DMS 273 (cell line): ENCODE data around the gene MDM2.

Experiments
- DNase-seq: peaks from one replicate; lab custom pipeline; 2025; ENCODE audit not compliant: unreplicated experiment; lab: John Stamatoyannopoulos, UW

The MDM2 gene

GRCh38 chr12:68844788-68845695 lies 37.1 kb downstream of the MDM2 start:
- DNase-seq: no peak

DNA sequence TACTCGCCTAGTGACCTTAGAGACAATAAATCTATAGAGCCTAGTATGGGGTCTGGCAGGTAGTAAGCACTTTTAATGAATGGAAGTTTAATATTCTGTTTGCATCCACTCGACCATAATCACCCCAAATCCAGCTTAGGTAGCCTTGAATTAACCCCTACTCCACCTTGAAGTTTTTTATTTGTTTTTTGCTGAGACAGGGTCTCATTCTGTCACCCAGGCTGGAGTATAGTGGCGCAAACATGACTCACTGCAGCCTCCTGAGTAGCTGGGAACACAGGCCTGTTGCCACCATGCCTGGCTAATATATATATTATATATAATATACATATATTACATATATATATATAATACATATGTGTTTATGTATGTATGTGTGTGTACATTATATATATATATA lies 38.8 kb downstream of the MDM2 start:
- DNase-seq: no peak

GRCh38 chr12:68850390-68850789 lies 42.4 kb downstream of the MDM2 start:
- no peak for DNase-seq

GRCh38 chr12:68851592-68852306 lies 43.8 kb downstream of the MDM2 start:
- no peak for DNase-seq

GRCh38 chr12:68853396-68854077 lies 45.6 kb downstream of the MDM2 start:
- DNase-seq: no peak

DNA sequence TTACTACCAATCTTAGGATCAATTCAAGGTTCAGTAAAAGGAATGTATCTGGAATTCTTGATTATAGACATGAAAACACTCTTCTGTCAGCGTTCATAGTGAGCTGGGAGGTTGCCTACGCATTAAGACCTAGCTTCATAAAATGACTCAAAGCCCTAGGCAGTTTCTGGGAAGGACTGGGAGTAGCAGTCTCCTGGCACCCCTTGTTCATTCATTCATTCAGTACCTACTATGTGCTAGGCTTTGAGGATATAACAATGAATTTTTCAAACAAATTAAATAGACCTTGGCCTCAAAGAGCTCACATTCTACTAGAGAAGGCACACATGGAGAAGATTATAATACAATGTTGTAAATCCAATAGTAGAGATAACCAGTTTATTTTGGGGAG lies 46.1 kb downstream of the MDM2 start:
- DNase-seq: no peak

- no peak for DNase-seq
These were observed 46.6 kb downstream of the MDM2 start for GRCh38 chr12:68854554-68854953.

GRCh38 chr12:68855111-68855510 lies 47.1 kb downstream of the MDM2 start:
- no peak for DNase-seq

DNA sequence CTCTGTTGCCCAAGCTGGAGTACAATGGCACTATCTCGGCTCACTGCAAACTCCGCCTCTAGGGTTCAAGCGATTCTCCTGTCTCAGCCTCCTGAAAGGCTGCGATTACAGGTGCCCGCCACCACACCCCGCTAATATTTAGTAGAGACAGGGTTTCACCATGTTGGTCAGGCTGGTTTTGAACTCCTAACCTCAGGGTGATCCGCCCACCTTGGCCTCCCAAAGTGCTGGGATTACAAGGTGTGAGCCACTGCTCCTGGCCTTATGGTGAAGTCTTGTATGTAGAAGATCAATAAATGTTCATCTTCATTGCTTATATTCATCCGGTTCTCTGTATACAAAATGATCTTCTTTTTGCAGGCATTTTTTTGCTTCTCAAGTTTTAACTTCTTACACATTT lies 47.8 kb downstream of the MDM2 start:
- DNase-seq: no peak

- DNase-seq: peak; percentile 91
These were observed 48.5 kb downstream of the MDM2 start for GRCh38 chr12:68856510-68856909.

- DNase-seq: no peak
These were observed 53.9 kb downstream of the MDM2 start for GRCh38 chr12:68861890-68862289.

GRCh38 chr12:68863109-68863770 lies 55.3 kb downstream of the MDM2 start:
- DNase-seq: peak; percentile 71

DNA sequence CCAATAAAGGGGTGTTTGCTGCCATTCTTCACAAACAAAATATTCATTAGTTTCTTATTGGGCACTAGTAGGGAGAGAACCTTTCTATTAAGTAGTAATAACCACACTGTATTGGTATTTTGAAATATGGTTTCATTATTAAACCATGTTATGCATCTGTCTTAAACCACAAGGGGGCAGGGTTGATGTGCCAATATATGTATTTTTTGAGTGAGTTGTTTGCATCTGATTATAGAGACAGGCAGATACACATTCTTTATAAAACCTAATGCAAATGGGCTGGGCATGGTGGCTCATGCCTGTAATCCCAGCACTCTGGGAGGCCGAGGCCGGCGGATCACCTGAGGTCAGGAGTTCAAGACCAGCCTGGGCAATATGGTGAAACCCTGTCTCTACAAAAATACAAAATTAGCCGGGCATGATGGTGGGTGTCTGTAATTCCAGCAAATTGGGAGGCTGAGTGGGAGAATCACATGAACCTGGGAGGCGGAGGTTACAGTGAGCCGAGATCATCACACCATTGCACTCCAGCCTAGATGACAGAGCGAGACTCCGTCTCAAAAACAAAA lies 56.0 kb downstream of the MDM2 start:
- DNase-seq: peak; percentile 63

GRCh38 chr12:68864604-68865003 lies 56.6 kb downstream of the MDM2 start:
- no peak for DNase-seq

GRCh38 chr12:68865399-68866164 lies 57.6 kb downstream of the MDM2 start:
- DNase-seq: no peak

GRCh38 chr12:68866950-68867349 lies 59.0 kb downstream of the MDM2 start:
- no peak for DNase-seq

DNA sequence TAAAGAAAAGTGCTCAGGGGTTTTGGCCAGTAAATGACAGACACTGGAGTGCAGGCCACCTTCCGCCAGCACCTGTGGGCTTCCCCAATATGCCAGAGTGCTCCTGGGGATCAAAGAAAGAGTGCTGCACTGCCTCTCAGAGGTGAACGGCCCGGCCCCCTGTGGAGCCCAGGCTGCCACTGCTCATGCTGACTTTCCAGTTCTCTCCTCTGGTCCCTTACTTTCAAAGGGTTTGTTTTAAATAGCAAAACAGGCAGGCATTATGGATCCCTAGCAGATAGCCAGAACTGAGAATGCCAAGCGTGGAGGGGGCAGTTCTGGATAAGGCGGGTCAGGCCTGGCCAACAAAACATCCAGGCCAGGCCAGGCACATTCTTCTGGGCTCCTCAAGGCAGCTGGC lies 59.6 kb downstream of the MDM2 start:
- peak; percentile 54 for DNase-seq

GRCh38 chr12:68868043-68868790 lies 60.2 kb downstream of the MDM2 start:
- DNase-seq: no peak

DNA sequence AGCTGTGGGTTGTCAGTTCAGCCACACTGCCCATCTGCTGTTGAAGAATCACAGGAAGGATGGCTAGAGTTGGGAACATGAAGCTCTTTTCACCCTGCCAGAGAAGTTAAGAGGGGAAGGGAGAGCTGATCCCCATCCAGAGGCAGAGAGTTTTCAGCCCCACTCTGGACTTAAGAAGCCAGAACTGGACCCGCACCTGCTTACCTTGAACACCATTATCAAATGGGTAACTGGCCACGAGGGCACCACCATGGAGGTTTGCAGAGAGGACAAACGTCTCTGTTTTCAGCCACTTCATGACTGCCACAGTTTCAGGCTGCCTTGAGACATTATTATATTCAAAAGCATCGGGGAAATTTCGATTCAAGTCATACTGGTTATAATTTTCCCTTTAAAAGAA lies 62.0 kb downstream of the MDM2 start:
- no peak for DNase-seq
